Smooth muscle cell (in vitro differentiated cells): ENCODE measurements around the gene CCDC69. TPM values are rescaled to one million over a fixed set of nuclear protein-coding genes. Genes with fewer than 3 reads are reported as not detected.

Experiments
- DNase-seq: peaks from one replicate; lab custom pipeline; 2025; ENCODE audit not compliant: unreplicated experiment; lab: John Stamatoyannopoulos, UW
- H2AFZ ChIP-seq: fragments of 200-600 bp; sonication (generic); 2 replicates; pipeline ENCODE4 v1.6.0; 2016; ENCODE audit warnings: antibody characterized with exemption, low read depth, mild to moderate bottlenecking
- H3F3A ChIP-seq: fragments of 200-600 bp; sonication (generic); 2 replicates; pipeline ENCODE4 v1.6.0; 2017; ENCODE audit warnings: antibody characterized with exemption, low read depth
- H3K27ac ChIP-seq: fragments of 200-600 bp; sonication (generic); 2 replicates; pipeline ENCODE4 v1.5.1; 2016; ENCODE audit warnings: low read depth, mild to moderate bottlenecking
- H3K27me3 ChIP-seq: fragments of 200-600 bp; sonication (generic); 2 replicates; pipeline ENCODE4 v1.6.1; 2016; ENCODE audit warnings: low read depth, mild to moderate bottlenecking
- H3K36me3 ChIP-seq: fragments of 200-600 bp; sonication (generic); 2 replicates; pipeline ENCODE4 v1.5.1; 2016; ENCODE audit warnings: low read depth
- H3K4me1 ChIP-seq: fragments of 200-600 bp; sonication (generic); 2 replicates; pipeline ENCODE4 v1.5.1; 2016; ENCODE audit warnings: low read depth
- H3K4me2 ChIP-seq: fragments of 200-600 bp; sonication (generic); 2 replicates; pipeline ENCODE4 v1.6.0; 2016; ENCODE audit warnings: mild to moderate bottlenecking
- H3K4me3 ChIP-seq: fragments of 200-600 bp; sonication (generic); 2 replicates; pipeline ENCODE4 v1.5.1; 2016; ENCODE audit warnings: mild to moderate bottlenecking
- H3K79me2 ChIP-seq: fragments of 200-600 bp; sonication (generic); 2 replicates; pipeline ENCODE4 v1.6.0; 2016; ENCODE audit warnings: low read depth, mild to moderate bottlenecking
- H3K9ac ChIP-seq: fragments of 200-600 bp; sonication (generic); 2 replicates; pipeline ENCODE4 v1.6.0; 2016; ENCODE audit warnings: low read depth
- H3K9me3 ChIP-seq: fragments of 200-600 bp; sonication (generic); replicated peaks from 2 replicates; pipeline ENCODE4 v1.5.1; 2016; ENCODE audit warnings: low read depth
- H4K20me1 ChIP-seq: fragments of 200-600 bp; sonication (generic); 2 replicates; pipeline ENCODE4 v1.6.0; 2016; ENCODE audit warnings: low read depth
- WGBS: methylation state at CpG from one replicate; pipeline ENCODE4 v1.1.7; 2016; ENCODE audit warnings: low lambda C conversion rate; 5-methylcytosine and 5-hydroxymethylcytosine counted together
- polyA plus RNA-seq: library from polyadenylated mRNA; unstranded; fragments of >200 nt; fragmentation: Nextera tagmentation; extraction: Ambion mirVana; gene quantifications from 2 replicates; pipeline ENCODE4 v1.2.1, GENCODE V29; 2016
- total RNA-seq: library from RNA; depleted of rRNA; stranded (reverse); fragments of >200 nt; gene quantifications from 2 replicates; pipeline ENCODE4 v1.2.3, GENCODE V29; 2014
- TF ChIP-seq, protein P1 (sequence below): fragments of 200-600 bp; sonication (generic); IDR thresholded peaks from 2 replicates; pipeline ENCODE4 v1.5.1; 2017; ENCODE audit warnings: borderline replicate concordance, mild to moderate bottlenecking, antibody characterized with exemption; ENCODE audit not compliant: insufficient read depth, poor library complexity, severe bottlenecking

CCDC69 gene
- total and polyA plus RNA-seq, 2 experiments from 2014 or later, result 1.1 to 1.2 TPM

DNA sequence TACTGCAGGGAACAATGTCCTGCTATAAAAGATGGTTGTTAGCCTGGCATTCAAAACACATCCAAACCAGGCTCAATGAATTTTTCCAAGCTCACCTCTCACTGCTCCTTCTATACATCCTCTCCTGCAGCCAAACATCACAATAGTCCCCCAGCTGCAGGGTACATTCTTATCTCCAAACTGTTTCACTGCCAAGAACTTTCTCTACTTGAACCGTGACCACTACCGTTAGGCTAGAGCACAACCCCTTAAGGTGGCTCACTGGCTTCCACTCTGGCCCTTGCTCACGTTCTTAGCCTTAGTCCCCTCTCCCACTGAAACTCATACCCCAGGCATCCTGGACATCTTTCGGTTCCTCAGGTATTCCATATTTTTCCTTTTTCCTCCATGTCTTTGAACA, 37.4 kb downstream of the CCDC69 start:
- H4K20me1 ChIP-seq, result no peaks in the 10 kb centered on the region
- TF ChIP-seq, protein P1, sequence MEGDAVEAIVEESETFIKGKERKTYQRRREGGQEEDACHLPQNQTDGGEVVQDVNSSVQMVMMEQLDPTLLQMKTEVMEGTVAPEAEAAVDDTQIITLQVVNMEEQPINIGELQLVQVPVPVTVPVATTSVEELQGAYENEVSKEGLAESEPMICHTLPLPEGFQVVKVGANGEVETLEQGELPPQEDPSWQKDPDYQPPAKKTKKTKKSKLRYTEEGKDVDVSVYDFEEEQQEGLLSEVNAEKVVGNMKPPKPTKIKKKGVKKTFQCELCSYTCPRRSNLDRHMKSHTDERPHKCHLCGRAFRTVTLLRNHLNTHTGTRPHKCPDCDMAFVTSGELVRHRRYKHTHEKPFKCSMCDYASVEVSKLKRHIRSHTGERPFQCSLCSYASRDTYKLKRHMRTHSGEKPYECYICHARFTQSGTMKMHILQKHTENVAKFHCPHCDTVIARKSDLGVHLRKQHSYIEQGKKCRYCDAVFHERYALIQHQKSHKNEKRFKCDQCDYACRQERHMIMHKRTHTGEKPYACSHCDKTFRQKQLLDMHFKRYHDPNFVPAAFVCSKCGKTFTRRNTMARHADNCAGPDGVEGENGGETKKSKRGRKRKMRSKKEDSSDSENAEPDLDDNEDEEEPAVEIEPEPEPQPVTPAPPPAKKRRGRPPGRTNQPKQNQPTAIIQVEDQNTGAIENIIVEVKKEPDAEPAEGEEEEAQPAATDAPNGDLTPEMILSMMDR, result no peak
- no peak overlapping the region for H3K4me2 ChIP-seq
- no peak for DNase-seq
- H3K4me1 ChIP-seq, result no peaks in the 10 kb centered on the region
- 89% methylated on average over 4 of the region's 4 CpGs for WGBS
- H3K36me3 ChIP-seq, result no peaks in the 10 kb centered on the region
- H3K9me3 ChIP-seq, result no peaks in the 10 kb centered on the region
- no peaks in the 10 kb centered on the region for H3K79me2 ChIP-seq
- H3K27ac ChIP-seq, result no peak overlapping the region
- no peaks in the 10 kb centered on the region for H3K27me3 ChIP-seq
- no peaks in the 10 kb centered on the region for H3F3A ChIP-seq
- no peak overlapping the region for H3K4me3 ChIP-seq
- no peak overlapping the region for H2AFZ ChIP-seq
- H3K9ac ChIP-seq, result no peak overlapping the region

DNA sequence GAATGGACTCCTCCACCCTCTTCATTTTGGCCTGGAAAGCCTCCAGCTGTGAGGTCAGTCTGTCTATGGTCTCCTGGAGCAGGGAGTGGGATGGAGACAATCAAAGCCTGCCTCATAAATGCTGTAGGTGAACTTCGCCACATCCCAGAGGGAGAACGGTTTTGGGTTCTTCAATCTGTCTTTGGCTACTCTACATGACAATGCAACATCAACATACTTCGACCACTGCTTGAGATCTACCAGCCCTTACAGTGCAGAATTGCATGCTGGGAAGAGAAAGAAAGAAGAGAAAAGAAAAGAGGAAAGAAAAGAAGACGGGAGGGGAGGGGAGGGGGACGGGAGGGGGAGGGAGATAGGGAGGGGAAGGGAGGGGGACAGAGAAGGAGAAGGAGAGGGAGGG, 37.8 kb downstream of the CCDC69 start:
- H3K79me2 ChIP-seq, result no peaks in the 10 kb centered on the region
- WGBS, result 51% methylated on average over 3 of the region's 5 CpGs
- no peak overlapping the region for H3K4me3 ChIP-seq
- H4K20me1 ChIP-seq, result no peaks in the 10 kb centered on the region
- DNase-seq, result no peak
- no peak overlapping the region for H3K9ac ChIP-seq
- H3K4me1 ChIP-seq, result no peaks in the 10 kb centered on the region
- no peak overlapping the region for H3K4me2 ChIP-seq
- H3K9me3 ChIP-seq, result no peaks in the 10 kb centered on the region
- TF ChIP-seq, protein P1, result no peak
- no peaks in the 10 kb centered on the region for H3K27me3 ChIP-seq
- no peak overlapping the region for H2AFZ ChIP-seq
- H3K36me3 ChIP-seq, result no peaks in the 10 kb centered on the region
- H3K27ac ChIP-seq, result no peak overlapping the region
- no peaks in the 10 kb centered on the region for H3F3A ChIP-seq

DNA sequence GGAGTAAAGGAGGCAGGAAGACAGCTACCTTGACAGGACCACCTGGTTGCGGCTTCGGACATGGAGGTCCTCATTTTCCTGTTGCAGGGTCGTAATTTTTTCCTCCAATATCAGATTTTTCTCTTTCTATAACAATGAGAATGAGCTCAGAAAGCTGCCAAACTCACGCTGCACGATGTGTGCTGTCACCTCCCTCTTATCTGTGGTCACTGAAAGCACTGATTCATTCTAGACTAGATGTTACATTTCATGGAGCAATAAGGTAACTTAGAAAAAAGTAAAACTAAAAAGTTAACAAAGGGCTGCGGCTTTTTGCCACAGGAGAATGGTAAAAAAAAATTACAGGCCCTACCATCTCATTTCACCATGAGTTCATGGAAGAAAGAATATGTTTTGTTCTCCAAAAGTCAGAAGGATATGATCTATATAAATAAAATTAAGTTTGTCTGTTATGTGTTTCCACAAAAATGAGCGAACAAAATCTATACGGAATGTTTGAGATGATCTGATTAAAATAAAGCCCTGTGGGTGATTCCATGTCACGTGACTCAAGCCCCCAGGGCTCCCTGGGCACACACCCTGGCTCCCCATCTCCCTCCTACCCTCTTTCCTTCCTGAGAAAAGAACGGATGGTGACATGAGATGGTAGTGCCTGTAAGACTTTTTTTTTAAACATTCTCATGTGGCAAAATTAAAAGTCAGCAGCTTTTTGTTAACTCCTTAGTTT, 39.4 kb downstream of the CCDC69 start:
- no peak overlapping the region for H3K27ac ChIP-seq
- H4K20me1 ChIP-seq, result no peaks in the 10 kb centered on the region
- H3K4me2 ChIP-seq, result no peak overlapping the region
- H3K9ac ChIP-seq, result no peak overlapping the region
- no peaks in the 10 kb centered on the region for H3K36me3 ChIP-seq
- H3K4me3 ChIP-seq, result no peak overlapping the region
- no peaks in the 10 kb centered on the region for H3K79me2 ChIP-seq
- no peak for DNase-seq
- no peaks in the 10 kb centered on the region for H3K4me1 ChIP-seq
- H3K9me3 ChIP-seq, result no peaks in the 10 kb centered on the region
- no peaks in the 10 kb centered on the region for H3K27me3 ChIP-seq
- no peak overlapping the region for H2AFZ ChIP-seq
- TF ChIP-seq, protein P1, result no peak
- 77% methylated on average over 10 of the region's 10 CpGs for WGBS
- no peaks in the 10 kb centered on the region for H3F3A ChIP-seq
